Activated CD4-positive, CD25-positive, alpha-beta regulatory T cell treated with anti-CD3 and anti-CD28 coated beads, Interleukin-2, amount 50 U/mL, for 16 hours (primary cell): ENCODE measurements around the gene CLIC4.
"Not testable (repeated sequence)": the region's sequence is repeated elsewhere in the genome, so short reads cannot be mapped to it uniquely, and the experiment has no call there.

Experiments
- DNase-seq: peaks from one replicate; pipeline ENCODE4 v3.0.0-alpha.2; 2020; ENCODE audit warnings: low read depth, low spot score

The CLIC4 gene

DNA sequence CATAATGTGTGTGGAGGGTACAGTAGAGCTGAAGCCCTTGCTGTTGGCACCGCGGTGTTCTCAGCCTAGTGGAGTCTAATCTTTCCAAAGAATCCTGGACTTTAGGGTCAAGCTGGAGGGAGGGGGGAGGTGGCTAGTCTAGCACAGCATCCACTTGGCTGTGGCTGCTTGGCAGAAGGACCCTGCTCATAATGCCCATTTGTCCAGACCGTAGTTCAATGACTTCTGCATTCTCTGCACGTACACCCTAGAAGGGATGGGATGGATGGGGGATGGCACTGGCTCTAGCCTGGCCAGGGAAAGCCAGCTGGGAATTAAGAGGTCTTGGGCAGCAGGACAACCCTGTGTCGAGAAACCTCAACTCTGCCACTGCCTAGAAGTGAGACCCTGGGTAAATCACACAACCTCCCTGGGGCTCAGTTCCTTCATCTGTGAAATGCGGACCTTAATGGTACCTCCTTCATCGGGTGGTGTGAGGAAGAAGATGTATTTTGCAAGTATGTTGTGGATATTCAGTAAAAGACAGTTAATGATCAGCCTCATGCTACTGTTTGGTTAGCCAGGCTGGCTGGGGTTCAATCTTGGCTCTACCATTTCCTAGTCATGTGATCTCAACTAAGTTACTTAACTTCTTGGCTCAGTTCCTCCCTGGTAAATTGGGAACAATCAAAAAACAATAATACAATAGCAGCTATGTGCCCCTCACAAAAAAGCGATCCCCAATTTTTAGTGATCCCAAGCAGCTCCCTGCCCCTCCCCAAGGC, 27.2 kb upstream of the CLIC4 start:
- no peak for DNase-seq

DNA sequence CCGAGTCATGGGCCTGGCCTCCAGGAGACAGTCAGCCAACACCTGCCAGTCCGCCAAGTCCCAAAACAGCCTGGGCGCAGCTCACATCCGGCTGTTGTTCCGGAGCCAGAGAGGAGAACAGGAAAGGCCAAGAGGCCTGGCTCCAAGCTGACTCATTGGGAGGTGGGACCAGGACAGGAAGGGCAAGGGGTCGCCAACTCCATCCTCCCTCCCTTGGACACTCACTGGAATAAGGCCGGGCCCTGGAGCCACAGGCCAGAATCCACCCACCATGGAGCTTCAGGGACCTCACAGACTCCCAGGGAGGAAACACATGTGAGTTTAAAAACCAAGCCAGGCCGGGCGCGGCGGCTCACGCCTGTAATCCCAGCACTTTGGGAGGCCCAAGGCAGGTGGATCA, 25.1 kb upstream of the CLIC4 start:
- no peak for DNase-seq

DNA sequence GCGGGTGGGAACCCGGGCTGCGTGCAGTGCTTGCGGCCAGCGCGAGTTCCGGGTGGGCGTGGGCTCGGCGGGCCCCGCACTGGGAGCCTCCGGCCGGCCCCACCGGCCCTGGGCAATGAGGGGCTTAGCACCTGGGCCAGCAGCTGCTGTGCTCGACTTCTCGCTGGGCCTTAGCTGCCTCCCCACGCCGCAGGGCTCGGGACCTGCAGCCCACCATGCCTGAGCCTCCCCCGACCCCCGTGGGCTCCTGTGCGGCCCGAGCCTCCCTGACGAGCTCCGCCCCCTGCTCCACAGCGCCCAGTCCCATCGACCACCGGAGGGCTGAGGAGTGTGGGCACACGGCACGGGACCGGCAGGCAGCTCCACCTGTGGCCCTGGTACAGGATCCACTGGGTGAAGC, 23.7 kb upstream of the CLIC4 start:
- no peak for DNase-seq

DNA sequence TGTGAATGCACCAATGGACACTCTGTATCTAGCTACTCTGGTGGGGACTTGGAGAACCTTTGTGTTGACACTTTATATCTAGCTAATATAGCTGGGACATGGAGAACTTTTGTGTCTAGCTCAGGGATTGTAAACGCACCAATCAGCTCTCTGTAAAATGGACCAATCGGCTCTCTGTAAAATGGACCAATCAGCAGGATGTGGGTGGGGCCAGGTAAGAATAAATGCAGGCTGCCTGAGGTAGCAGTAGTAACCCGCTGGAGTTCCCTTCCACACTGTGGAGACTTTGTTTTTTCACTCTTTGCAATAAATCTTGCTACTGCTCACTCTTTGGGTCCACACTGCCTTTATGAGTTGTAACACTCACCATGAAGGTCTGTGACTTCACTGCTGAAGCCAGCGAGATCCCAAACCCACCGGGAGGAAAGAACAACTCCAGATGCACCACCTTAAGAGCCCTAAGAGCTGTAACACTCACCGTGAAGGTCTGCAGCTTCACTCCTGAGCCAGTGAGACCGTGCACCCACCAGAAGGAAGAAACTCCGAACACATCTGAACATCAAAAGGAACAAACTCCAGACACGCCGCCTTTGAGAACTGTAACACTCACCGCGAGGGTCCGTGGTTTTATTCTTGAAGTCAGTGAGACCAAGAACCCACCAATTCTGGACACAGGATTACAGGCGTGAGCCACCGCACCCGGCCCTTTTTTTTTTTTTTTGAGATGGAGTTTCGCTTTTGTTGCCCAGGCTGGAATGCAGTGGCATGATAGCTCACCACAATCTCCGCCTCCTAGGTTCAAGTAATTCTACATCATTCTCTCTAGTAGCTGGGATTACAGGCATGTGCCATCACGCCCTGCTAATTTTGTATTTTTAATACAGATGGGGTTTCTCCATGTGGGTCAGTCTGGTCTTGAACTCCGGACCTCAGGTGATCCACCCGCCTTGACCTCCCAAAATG, 22.9 kb upstream of the CLIC4 start:
- not testable (repeated sequence) for DNase-seq

DNA sequence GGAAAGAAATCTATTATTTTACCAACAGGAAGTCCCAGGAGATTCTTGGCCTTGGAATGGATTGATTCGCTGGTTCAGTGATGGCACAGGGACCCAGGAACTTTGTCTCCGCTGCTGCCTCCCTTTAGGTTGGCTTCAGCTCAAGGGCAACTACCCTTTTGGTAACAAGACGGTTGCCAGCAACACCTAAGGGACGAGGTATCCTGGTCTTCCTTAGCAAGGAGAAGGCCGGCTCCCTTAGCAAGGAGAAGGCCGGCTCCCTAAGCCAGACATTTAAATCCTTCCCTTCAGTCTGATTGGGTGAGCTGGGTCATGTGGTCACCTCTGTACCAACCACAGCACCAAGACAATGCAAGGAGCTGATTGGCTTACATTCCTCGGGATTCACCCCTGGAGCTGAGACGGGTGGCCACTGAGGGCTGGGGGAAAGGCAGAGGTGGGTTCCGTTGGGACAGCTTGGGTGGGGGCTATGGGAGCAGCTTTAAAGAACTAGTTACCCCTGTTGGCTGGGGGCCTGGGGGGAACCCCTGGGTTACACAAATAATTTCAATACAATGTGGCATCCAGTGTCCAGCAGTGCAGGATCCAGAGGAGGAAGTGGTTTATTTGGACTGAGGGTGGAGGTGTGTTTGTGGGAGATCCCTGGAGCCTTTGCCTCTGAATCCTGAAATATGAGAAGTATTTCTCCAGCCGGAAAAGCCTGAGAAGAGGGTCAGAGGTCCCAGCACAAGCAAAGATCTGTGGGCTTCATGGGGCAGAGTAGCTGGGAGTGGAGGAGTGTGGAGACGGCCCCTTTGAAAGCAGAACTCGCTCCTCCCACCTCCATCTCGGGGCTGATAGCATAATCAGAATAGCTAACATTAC, 20.7 kb upstream of the CLIC4 start:
- no peak for DNase-seq

DNA sequence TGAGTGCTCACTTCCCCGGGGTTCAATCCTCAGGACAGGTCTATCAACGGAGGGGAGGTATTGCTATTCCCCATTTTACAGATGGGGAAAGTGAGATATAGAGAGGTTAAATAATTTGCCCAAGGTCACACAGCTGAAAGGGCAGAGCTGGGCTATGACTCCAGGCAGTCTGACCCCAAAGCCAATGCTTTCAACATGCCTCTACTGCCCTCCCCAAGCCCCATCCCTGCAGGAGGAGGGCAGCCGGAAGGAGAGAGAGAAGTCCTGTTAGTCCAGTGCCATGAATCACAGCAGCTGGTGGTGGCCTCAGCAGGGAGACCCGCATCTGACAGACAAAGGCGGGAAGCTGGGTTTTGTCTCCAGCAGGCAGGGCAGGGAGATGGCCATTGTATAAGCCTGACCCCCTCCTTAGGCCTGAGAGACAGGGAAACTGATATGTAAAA, 20.0 kb upstream of the CLIC4 start:
- DNase-seq, result no peak

DNA sequence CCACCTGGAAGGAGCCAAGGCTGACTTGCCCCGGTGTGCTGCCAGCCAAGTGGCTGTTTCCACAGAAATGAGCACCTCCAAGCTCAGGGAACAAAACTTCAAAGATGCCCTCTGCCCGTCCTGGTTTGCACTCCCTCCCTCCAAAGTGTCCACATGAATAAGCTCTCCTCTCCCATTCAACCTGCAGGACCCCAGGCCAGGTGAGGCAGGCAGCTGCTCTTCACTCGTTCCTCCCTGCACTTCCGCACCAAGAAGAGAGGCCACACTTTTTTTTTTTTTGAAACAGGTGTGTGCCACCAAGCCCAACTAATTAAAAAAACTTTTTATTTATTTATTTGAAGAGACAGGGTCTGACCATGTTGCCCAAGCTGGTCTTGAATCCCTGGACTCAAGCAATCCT, 18.5 kb upstream of the CLIC4 start:
- no peak for DNase-seq

DNA sequence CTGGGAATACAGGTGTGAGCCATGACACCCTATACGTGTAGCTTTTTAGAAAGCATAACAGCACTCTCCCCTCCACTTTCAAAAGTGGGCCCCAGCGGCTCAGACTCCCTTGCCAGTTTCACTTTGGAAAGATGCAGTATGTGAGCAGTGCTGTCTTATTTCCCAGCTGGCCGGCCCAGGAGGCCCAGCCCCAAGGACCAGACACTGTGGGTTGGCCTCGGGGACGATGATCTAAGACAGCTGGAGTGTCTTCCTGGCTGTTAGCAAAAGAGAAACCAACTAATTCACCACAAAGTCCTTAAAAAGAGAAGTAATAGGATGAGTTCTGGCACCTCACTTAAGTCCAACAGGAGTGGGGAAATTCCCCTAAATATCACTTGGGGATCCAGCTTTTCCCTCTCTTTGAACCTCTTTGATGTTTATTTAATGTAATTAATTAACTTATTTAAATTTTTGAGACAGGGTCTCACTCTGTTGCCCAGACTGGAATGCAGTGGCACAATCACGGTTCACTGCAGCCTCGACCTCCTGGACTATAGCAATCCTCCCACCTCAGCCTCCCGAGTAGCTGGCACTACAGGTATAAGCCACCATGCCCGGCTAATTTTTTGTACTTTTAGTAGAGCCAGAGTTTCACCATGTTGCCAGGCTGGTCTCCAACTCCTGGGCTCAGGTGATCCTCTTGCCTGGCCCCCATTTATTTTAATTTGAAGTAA, 17.6 kb upstream of the CLIC4 start:
- no peak for DNase-seq

DNA sequence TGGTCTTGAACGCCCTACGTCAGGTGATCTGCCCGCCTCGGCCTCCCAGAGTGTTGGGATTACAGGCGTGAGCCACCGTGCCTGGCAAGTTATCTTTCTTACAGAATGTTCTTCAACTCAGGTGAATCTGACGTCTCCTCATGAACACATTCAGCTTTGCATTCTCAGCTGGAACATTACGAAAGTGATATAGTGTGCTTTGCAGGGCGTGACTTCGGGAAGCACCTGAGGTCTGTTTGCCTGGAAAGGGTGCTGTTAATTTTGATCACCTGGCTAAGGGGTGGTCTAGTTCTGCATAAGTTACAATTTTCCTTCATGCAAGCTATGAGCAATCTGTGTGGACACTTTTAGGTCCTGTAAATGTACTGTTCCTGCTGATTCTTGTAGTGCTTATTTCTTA, 16.3 kb upstream of the CLIC4 start:
- DNase-seq, result no peak

DNA sequence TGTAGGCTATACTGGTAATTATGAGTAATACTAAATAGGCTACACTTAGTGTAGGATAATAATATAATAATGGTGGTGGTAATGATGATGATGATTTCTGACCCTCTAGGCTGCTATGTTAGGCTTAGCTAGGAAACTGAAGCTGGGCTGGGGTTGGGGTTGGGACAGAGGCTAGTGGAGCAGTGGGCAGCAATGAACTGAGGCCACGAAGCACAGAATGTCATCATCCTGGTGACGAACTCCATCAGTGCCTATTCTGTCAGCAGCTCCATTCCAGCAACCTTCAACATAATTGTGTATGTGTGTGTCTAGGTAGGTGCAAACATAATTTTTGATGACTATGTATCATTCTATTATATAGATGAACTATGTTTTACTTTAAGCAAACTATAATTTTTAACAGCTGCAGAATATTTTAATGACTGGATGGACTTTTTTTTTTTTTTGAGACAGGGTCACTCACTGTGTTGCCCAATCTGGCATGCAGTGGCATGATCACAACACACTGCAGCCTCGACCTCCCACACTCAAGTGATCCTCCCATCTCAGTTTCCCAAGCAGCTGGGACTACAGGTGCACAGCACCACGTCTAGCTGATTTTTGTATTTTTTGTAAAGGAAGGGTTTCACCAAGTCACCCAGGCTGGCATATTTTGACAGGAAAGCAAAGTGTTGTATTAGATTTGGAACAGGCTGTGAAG, 12.9 kb upstream of the CLIC4 start:
- DNase-seq, result no peak

DNA sequence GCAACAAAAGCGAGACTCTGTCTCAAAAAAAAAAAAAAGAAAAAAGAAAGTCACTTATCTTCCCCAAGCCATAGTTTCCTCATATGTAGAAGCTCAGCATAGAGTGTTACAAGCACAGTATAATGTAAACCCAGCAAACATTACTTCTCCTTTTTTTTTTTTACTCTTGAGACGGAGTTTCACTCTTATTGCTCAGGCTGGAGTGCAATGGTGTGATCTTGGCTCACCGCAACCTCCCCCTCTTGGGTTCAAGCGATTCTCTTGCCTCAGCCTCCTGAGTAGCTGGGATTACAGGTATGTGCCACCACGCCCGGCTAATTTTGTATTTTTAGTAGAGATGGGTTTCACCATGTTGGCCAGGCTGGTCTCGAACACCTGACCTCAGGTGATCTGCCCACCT, 11.9 kb upstream of the CLIC4 start:
- DNase-seq, result not testable (repeated sequence)

DNA sequence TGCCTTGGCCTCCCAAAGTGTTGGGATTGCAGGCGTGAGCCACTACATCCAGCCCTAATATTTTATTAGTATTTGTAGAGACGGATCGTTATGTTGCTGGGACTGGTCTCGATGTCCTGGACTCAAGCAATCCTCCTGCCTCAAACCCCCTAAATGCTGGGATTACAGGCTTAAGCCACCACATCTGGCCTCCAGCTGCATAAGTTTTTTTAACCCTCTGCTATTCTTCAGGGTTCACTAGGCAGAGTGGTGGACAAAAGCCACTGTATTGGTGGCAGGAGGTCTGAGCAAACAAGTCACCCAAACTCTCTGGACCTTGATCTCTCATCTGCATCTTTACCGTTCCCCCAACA, 10.1 kb upstream of the CLIC4 start:
- DNase-seq, result no peak

DNA sequence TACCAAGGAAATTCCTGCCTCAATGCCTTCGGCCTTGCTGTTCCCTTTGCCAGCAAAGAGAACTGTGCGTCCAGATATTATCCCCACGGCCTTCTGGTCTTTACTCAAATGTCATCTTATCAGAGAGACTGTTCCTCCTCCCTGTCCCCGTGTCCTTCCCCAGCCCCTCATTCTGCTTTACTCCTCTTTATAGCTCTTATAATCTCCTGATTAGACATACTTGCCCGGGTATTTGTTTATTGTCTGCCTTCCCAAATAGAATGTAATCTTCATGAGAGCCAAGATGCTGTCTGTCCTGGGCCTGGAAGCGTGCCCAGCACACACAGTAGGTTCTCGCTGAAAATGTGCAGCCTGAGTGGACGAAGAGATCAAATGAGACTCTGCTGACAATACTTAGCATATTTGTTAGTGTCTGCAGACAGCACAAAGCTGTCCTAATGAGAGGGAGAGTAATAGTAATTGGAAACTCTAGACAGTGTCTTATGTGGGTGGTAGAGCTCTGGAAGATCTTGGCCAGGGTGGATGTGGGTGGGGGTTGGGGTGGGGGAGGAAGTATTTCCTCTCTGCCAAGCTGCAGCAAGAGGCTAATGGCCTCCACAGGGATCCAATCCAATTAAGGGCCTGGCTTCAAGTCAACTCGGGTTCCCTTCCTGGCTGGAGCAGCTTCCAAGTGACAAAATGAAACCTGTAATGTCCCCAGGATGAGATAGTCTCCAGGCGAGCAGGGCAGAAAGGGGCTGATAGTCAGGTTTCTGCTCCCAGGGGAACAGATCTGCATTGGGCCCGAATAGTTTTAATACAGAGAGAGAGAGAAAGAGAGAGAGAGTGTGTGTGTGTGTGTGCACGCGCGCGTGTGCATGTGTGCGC, 9.5 kb upstream of the CLIC4 start:
- DNase-seq, result no peak

DNA sequence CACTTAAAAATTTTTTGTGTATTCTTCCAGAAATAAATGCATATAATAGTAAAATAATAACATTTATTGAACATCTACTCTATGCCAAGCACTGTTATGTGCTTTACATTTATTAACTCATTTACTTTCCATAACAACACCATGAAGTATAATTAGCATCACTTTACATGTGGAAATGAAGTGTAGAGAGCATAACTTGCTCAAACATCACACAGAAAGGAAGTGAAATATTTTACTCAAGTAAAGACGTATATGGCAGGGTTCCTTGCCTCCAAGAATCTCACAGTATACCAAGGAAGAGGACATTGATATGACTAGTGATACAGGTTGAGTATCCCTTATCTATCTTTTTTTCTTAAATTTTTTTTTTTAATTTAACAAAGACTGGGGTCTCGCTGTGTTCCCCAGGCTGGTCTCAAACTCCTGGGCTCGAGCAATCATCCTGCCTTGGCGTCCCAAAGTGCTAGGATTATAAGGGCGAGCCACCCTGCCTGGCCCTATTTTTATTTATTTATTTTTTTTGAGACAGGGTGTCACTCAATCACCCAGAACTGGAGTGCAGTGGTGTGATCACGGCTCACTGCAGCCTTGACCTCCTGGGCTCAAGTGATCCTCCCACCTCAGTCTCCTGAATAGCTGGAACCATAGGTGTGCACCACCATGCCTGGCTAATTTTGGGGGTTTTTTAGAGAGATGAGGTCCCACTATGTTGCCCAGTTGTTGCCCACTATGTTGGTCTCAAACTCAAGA, 7.7 kb upstream of the CLIC4 start:
- no peak for DNase-seq

DNA sequence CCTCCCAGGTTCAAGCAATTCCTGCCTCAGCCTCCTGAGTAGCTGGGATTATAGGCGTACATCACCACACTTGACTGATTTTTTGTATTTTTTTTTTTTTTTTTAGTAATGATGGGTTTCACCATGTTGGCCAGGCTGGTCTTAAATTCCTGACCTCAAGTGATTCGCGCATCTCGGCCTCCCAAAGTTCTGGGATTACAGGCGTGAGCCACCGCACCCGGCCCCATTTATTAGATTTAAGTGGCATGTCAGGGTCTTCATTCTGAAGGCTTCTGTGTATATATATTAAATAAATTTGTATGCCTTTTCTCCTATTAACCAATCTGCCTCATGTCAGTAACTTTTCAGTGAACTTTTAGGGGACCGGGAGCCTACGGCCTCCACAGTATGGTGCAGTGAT, 6.0 kb upstream of the CLIC4 start:
- DNase-seq, result no peak

DNA sequence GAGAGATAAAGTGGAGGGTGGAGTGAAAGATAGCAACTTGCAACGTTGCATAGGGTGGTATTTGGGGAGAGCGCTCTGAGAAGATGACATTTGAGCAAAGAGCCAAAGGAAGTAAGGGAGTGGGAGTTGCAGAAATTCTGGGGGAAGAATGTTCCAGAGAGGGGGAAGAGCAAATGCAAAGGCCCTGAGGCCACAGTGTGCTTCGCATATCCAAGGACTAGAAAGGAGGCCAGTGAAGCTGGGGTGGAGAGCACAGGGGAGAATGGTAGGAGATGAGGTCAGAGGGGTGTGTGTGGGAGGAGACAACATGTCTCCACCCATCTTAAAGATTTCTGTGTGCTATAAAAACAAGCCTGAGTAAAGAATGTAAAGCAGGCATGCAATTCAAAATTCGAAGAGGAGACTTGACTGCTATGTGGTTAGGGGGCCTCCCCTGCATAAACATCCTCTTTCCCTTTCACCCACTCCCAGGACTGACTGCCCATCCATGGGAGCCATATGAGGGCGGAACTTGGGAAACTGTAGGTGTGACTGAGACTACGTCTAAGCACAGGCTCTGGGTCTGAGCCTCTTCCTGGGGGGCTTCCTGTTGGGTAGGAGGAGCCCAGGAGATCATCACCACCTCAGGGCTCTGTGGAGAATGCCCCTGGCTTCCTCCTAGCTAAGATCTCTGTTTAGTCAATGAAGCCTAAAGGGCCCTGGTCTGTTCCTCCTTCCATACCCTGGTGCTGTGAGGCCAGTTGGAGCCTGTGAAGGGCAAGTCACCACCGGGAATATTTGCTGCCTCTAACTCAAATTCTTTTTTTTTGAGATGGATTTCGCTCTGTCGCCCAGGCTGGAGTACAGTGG, 2.9 kb upstream of the CLIC4 start:
- no peak for DNase-seq

DNA sequence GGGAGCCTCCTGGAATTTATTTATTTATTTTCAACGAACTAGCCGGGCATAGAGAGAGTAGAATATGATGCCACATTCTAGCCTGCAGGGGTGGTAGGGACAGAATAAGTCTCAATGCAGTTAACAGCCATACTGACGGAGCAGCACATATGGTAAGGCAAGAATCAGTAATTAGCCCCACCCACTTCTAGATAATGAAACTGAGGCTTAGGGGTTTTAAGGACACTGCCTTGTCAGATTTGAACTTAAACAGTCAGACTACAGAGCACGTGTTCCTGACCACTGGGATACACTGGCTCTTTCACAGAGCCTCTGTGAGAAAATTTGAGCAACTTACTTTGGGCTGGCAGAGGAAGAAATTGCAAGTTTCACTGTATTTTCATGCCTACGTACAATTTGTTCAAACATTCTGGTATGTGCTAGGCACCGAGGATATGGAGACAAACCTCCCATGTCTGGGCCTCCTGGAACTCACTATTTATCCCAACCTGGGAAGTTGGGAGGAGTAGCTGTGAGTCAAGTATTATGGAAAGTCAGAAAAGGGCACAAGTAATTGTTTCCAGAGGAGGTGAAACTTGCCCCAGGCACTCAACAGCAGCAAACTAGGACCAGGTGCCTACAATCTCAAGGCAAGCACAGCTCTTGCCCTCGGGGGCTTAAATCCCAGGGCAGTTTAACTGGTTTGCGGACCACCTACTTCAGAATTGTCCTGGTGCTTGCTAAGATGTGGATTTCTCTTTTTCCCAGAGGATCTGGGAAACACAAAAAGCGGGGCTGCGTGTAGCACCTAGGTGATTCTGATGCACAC, 1.6 kb upstream of the CLIC4 start:
- DNase-seq, result no peak
